Activated naive CD8-positive, alpha-beta T cell treated with anti-CD3 and anti-CD28 coated beads, Interleukin-2, amount 50 U/mL, for 24 hours (primary cell): Measurements from ENCODE around the gene WFIKKN1.
A peak's percentile ranks its signal among the peaks of the same experiment; 100 is the strongest.

Source experiments
- ATAC-seq: fragments of 150-1000 bp; cut with Tn5 transposase; one replicate; pipeline ENCODE4 v1.10.0; 2021
- DNase-seq: peaks from one replicate; pipeline ENCODE4 v3.0.0; 2021
- H3K27ac Mint-ChIP-seq: one replicate; pipeline ENCODE4 v1.8.0; 2021; ENCODE audit warnings: mild to moderate bottlenecking, mixed read lengths
- H3K27me3 Mint-ChIP-seq: one replicate; pipeline ENCODE4 v1.8.0; 2021; ENCODE audit warnings: mixed read lengths
- H3K36me3 Mint-ChIP-seq: one replicate; pipeline ENCODE4 v1.8.0; 2021; ENCODE audit warnings: low read depth, mixed read lengths
- H3K4me1 Mint-ChIP-seq: one replicate; pipeline ENCODE4 v1.8.0; 2021; ENCODE audit warnings: mixed read lengths
- H3K4me3 Mint-ChIP-seq: one replicate; pipeline ENCODE4 v1.8.0; 2021; ENCODE audit warnings: mild to moderate bottlenecking, moderate library complexity, mixed read lengths
- H3K9me3 Mint-ChIP-seq: one replicate; pipeline ENCODE4 v1.8.0; 2021; ENCODE audit warnings: mixed read lengths

Gene WFIKKN1

DNA sequence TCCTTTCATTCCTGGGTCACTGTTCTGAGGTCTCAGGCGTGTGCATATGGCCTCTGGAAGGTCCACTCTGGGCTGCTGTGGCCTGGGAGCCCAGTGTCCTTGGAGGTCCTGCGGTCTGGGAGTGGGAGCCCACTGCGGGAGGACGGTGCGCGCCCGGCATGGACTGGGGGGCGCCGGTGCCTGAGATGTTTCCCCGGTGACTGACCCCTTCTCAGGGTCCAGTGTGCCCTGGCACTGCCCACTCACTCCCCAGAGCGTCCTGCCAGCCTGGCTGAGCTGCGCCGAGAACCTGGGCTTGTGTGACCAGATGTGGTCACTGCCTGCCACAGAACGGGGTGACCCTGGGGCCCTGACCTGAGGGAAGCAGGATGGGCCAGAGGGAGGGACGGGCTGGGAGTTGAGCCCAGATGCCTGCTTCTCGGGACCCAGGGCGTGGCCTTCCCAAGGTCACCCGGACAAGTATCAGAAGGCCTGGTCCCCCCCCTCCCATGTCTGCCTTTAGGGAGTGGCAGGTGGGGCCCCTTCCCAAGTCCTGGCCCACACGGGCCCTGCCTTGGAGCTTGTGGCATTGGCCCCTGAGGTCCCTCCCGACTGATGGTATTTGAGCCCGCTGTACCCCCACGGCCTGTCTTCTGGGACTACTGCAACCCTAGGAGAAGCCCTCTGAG is 43.6 kb downstream of the WFIKKN1 start:
- no peaks in the 10 kb centered on the region for H3K9me3 Mint-ChIP-seq
- peaks cover 2% of the 10 kb centered on the region for H3K4me1 Mint-ChIP-seq
- no peak overlapping the region for H3K27ac Mint-ChIP-seq
- no peak overlapping the region for H3K4me3 Mint-ChIP-seq
- peaks cover 5% of the 10 kb centered on the region for H3K27me3 Mint-ChIP-seq
- no peak for DNase-seq
- peaks cover 4% of the 10 kb centered on the region for H3K36me3 Mint-ChIP-seq
- no peak for ATAC-seq

DNA sequence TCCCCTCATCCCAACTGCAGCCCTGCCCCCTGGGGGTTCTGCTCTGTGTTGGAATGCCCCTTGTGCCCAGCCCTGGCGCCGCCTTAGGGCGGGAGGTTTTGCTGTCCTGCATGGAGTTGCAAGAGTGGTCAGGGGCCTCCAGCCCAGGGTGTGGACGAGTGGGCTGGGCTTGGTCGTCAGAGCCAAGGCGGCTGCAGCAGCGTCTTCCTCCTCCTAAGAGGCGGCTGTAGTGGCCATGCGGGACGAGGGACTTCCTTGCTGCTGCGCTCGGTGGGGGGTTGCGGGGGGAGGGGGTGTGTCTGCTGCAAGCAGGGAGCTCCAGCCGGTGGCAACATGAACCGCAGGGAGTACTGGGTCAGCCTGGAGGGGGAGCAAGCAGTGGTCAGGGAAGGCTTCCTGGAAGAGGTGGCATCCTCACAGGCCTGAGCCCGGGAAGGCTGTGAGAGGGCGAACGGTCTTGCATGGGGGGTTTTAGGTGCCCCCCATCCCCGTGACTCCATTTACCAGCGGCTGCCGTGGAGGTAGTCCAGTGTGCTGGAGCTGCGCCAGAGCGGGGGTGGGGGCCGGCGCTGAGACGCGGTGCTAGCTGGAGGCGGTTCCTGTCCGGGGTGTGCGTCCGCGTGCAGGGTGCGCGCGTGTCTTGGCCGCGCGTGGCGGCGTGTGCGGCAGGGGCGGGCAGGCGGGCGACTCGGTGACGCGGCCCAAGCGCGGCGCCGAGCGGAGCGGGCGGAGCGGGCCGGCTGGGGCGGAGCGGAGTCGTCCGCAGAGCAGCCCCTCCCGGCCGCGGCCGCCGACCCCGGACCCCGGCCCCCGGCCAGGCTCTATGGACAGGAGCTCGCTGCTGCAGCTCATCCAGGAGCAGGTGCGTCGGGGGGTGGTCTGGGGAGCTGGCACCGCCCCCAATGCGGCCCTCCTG is 44.4 kb downstream of the WFIKKN1 start, which contains the start of gene RHBDL1:
RHBDL1 (plus strand) TSS at position 704 of the 916 bp plus-strand sequence; CDS start at position 824, 120 bp downstream.
- H3K36me3 Mint-ChIP-seq: peaks cover 3% of the 10 kb centered on the region
- no peak within 1 kb of the TSS for H3K27ac Mint-ChIP-seq
- H3K4me1 Mint-ChIP-seq: peaks cover 6% of the 10 kb centered on the region
- H3K27me3 Mint-ChIP-seq: peaks cover 5% of the 10 kb centered on the region
- no peaks in the 10 kb centered on the region for H3K9me3 Mint-ChIP-seq
- ATAC-seq (no peak), DNase-seq (peak; percentile 22)
- H3K4me3 Mint-ChIP-seq: no peak within 1 kb of the TSS

DNA sequence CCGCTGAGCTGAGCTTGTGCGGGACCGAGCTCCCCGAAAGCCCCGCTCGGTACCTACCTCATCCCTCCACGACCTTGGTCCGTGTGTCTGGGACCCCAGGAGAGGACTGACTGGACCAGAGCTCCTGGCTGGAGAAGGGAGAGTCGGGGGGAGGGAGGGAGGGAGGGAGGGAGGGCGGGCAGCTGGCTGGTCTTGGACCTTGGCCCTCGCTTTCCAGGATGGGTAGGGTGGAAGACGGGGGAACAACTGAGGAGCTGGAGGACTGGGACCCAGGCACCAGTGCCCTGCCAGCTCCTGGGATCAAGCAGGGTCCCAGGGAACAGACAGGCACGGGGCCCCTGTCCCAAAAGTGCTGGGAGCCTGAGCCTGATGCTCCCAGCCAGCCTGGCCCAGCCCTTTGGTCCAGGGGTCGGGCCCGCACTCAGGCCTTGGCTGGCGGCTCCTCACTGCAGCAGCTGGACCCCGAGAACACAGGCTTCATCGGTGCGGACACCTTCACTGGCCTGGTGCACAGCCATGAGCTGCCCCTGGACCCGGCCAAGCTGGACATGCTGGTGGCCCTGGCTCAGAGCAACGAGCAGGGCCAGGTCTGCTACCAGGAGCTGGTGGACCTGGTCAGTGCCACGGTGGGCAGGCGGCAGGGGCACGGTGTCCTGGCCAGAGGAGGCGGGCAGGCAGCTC is 45.2 kb downstream of the WFIKKN1 start:
- H3K4me3 Mint-ChIP-seq: no peak overlapping the region
- no peak overlapping the region for H3K27ac Mint-ChIP-seq
- peaks cover 3% of the 10 kb centered on the region for H3K36me3 Mint-ChIP-seq
- H3K4me1 Mint-ChIP-seq: peaks cover 8% of the 10 kb centered on the region
- H3K27me3 Mint-ChIP-seq: peaks cover 5% of the 10 kb centered on the region
- ATAC-seq: no peak
- no peaks in the 10 kb centered on the region for H3K9me3 Mint-ChIP-seq
- no peak for DNase-seq

DNA sequence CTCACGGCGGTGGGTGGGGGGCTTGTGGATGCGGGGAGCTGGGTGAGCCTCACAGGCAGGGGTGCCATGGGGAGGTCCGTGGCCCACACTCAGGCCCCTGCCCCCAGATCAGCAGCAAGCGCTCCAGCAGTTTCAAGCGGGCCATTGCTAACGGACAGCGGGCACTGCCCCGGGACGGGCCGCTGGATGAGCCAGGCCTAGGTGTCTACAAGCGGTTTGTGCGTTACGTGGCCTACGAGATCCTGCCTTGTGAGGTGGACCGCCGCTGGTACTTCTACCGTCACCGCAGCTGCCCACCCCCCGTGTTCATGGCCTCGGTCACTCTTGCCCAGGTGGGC is 45.7 kb downstream of the WFIKKN1 start:
- peaks cover 13% of the 10 kb centered on the region for H3K4me1 Mint-ChIP-seq
- DNase-seq (no peak), ATAC-seq (no peak)
- peaks cover 5% of the 10 kb centered on the region for H3K36me3 Mint-ChIP-seq
- peaks cover 5% of the 10 kb centered on the region for H3K27me3 Mint-ChIP-seq
- H3K9me3 Mint-ChIP-seq: no peaks in the 10 kb centered on the region
- no peak overlapping the region for H3K27ac Mint-ChIP-seq
- H3K4me3 Mint-ChIP-seq: no peak overlapping the region

DNA sequence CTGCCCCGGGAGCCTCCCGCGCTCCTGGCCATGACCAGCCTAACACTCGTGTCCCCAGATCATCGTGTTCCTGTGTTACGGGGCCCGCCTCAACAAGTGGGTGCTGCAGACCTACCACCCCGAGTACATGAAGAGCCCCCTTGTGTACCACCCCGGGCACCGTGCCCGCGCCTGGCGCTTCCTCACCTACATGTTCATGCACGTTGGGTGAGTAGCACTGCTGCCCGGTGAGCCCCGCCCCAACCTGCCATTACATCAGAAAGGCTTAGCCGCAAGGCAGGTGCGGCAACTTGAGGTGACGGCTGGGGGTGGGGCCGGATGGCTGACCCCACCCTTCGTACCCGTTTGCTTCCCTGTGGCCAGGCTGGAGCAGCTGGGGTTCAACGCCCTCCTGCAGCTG is 46.1 kb downstream of the WFIKKN1 start:
- no peaks in the 10 kb centered on the region for H3K9me3 Mint-ChIP-seq
- DNase-seq (no peak), ATAC-seq (no peak)
- no peak overlapping the region for H3K4me3 Mint-ChIP-seq
- H3K36me3 Mint-ChIP-seq: peaks cover 9% of the 10 kb centered on the region
- peaks cover 5% of the 10 kb centered on the region for H3K27me3 Mint-ChIP-seq
- H3K4me1 Mint-ChIP-seq: peaks cover 17% of the 10 kb centered on the region
- H3K27ac Mint-ChIP-seq: no peak overlapping the region

DNA sequence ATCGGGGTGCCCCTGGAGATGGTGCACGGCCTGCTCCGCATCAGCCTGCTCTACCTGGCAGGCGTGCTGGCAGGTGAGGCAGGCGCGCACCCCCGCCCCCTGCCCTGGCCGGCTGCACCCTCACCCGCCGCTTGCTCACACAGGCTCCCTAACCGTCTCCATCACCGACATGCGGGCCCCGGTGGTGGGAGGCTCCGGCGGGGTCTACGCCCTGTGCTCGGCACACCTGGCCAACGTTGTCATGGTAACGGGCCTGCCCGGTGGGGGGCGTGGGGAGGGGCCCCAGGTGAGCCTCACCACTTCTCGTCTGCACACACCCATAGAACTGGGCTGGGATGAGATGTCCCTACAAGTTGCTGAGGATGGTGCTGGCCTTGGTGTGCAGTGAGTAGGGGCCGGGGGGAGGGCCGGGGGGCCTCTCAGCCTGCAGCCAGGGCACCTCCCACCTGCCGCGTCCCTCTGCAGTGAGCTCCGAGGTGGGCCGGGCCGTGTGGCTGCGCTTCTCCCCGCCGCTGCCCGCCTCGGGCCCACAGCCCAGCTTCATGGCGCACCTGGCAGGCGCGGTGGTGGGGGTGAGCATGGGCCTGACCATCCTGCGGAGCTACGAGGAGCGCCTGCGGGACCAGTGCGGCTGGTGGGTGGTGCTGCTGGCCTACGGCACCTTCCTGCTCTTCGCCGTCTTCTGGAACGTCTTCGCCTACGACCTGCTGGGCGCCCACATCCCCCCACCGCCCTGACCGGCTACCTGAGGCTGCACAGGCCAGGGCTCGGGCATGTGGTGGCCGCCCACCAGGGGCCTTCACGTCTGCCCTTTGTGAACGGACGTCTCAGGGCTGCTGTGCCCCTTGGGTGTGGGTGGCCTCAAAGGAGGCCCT is 46.8 kb downstream of the WFIKKN1 start:
- Mint-ChIP-seq H3K27me3 (peaks cover 5% of the 10 kb centered on the region), H3K9me3 (no peaks in the 10 kb centered on the region), H3K4me1 (peaks cover 22% of the 10 kb centered on the region), H3K4me3 (no peak overlapping the region), H3K27ac (no peak overlapping the region), H3K36me3 (peaks cover 14% of the 10 kb centered on the region)
- no peak for ATAC-seq
- DNase-seq: no peak

DNA sequence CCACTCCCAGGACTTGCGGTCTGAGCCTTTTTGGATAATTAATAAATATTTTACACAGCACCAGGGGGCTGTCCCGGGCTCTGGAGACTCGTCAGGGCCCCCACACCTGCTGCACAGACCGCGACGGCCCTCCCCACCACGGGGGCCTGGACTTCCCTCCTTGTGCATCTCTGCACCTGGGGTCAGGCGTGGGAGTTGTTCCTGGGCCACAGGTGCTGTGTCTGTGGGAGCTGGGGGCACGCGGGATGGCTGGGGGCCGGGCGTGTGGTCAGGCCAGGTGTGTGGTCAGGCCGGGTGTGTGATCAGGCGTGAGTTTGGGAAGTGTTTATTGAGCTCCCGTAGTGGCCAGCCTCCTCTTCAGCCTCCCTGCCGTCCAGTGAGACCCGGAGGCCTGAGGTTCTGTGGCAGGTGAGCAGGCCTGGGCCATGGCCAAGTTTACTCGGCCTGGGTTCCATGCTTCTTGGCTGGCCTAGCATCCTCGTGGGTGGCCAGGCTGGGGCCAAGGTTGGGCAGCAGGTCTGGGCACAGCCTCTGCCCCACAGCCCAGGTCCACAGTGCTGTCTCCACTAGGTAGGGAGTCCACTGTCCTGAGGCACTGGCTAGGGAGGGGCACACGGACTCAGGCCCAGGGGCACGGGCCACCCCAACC is 47.5 kb downstream of the WFIKKN1 start:
- Mint-ChIP-seq H3K27ac (no peak overlapping the region), H3K27me3 (peaks cover 5% of the 10 kb centered on the region), H3K4me1 (peaks cover 27% of the 10 kb centered on the region), H3K36me3 (peaks cover 18% of the 10 kb centered on the region), H3K4me3 (no peak overlapping the region), H3K9me3 (no peaks in the 10 kb centered on the region)
- ATAC-seq (no peak), DNase-seq (no peak)

DNA sequence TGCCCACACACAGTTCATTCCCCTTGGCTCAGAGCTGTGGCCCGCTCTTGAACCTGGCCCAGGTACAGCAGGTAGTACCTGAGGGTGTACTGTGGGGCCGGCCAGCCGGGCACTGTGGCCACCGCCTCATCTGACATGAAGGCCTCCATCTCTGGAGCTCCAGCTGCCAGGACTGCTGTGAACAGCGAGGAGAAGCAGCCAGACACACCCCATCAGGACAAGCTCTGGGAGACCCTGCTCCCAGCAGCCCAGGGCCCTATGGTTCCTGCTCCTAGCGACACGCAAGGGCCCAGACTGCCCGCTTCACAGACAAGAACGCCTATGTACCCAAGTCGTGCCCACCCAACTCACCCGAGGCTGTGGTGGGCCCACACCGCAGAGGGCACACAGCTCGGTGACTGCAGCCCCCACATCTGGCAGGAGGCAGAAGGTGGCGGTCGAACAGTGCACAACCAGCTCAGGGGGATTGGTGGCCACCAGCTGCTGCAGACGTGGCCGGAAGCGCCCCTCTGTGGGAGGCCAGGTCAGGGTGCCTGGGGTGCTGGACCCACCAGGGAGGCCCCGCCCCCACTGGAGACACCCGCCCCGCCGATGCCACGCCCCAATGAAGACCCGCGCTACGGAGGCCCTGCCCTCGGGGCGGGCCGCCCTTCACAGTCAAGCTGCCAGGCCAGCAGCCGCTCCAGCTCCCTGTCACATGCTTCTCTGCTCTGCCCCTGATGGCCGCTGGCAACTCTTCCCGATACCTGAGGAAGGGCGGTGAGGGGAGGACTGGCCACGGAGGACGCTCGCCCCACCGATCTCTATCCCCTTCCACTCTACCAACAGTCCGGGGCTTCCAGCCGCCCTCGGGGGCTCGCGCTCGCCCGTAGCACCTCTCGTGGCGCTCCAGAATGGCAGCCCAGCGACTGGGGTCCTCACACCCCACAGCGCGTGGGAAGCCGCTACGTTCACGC is 48.4 kb downstream of the WFIKKN1 start:
- peaks cover 5% of the 10 kb centered on the region for H3K27me3 Mint-ChIP-seq
- H3K27ac Mint-ChIP-seq: peak overlapping the region; percentile 73
- H3K36me3 Mint-ChIP-seq: peaks cover 18% of the 10 kb centered on the region
- DNase-seq: peak; percentile 69
- peak overlapping the region; percentile 75 for H3K4me3 Mint-ChIP-seq
- peak; percentile 7 for ATAC-seq
- peaks cover 30% of the 10 kb centered on the region for H3K4me1 Mint-ChIP-seq
- H3K9me3 Mint-ChIP-seq: no peaks in the 10 kb centered on the region

DNA sequence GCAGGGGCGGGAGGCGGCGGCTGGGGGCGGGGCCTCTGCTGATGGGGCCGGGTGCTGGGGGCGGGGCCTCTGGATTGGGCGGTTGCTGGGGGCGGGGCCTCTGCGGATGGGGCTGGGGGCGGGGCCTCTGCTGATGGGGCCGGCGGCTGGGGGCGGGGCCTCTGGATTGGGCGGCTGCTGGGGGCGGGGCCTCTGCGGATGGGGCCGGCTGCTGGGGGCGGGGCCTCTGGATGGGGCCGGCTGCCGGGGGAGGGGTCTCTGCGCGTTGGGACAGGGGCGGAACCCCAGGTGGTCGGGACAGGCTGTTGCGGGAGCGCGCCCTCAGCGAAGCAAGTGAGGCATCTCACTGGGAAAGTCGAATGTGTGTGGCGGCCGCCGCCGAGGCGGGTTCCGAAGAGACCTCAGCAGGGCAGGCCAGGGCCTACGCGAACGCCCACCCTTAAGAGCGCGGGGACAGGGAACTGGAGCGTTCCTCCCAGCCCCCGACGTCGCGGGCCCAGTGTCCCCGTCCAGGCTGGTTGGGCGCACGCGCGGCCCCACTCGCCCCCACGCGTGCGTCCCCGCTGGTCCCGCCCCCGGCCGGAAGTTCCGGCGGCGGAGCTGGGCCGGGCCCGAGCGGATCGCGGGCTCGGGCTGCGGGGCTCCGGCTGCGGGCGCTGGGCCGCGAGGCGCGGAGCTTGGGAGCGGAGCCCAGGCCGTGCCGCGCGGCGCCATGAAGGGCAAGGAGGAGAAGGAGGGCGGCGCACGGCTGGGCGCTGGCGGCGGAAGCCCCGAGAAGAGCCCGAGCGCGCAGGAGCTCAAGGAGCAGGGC is 49.2 kb downstream of the WFIKKN1 start, which contains the start of gene STUB1:
STUB1 (plus strand) TSS at position 597 of the 811 bp plus-strand sequence; CDS start at position 713, 116 bp downstream.
- peak; percentile 34 for ATAC-seq
- H3K27me3 Mint-ChIP-seq: peaks cover 5% of the 10 kb centered on the region
- H3K36me3 Mint-ChIP-seq: peaks cover 18% of the 10 kb centered on the region
- H3K27ac Mint-ChIP-seq: peak within 1 kb of the TSS; percentile 87
- DNase-seq: peak; percentile 90
- H3K4me1 Mint-ChIP-seq: peaks cover 31% of the 10 kb centered on the region
- H3K9me3 Mint-ChIP-seq: no peaks in the 10 kb centered on the region
- H3K4me3 Mint-ChIP-seq: peak within 1 kb of the TSS; percentile 82

DNA sequence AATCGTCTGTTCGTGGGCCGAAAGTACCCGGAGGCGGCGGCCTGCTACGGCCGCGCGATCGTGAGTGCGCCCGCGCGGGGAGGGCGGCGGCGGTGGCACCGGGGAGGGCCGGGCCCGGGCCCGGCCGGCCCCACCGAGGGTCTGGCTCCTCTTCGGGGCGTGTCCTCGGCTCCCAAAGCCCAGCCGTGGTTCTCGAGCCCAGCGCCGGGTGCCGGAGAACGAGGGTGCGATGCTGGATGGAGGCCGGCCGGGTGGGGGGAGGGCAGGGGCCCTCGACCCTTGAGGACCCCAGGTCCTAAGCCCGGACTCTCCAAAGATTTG is 49.8 kb downstream of the WFIKKN1 start:
- ATAC-seq (no peak), DNase-seq (no peak)
- H3K27ac Mint-ChIP-seq: peak overlapping the region; percentile 49
- no peaks in the 10 kb centered on the region for H3K9me3 Mint-ChIP-seq
- H3K27me3 Mint-ChIP-seq: peaks cover 5% of the 10 kb centered on the region
- H3K36me3 Mint-ChIP-seq: peaks cover 18% of the 10 kb centered on the region
- H3K4me1 Mint-ChIP-seq: peaks cover 31% of the 10 kb centered on the region
- H3K4me3 Mint-ChIP-seq: peak overlapping the region; percentile 82

DNA sequence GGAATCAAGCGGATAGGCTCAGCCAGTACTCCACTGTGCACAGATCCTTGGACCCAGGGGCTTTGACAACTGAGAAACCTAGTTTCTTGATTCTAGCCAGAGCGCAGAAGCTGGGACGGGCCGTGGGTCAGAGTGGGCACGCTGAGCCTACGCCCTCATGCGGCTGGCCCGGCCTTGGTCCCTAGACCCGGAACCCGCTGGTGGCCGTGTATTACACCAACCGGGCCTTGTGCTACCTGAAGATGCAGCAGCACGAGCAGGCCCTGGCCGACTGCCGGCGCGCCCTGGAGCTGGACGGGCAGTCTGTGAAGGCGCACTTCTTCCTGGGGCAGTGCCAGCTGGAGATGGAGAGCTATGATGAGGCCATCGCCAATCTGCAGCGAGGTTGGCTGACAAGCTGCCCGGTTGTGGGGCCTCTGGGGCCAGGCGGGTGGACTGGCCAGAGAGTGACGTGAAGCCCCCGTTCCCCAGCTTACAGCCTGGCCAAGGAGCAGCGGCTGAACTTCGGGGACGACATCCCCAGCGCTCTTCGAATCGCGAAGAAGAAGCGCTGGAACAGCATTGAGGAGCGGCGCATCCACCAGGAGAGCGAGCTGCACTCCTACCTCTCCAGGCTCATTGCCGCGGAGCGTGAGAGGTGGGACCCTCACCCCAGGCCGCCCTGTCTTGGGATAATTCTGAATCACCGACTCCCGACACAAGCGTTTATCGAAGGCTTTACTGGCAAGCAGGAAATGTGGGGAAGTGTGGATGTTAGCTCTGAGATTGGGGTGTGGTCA is 50.4 kb downstream of the WFIKKN1 start:
- DNase-seq (peak; percentile 41), ATAC-seq (no peak)
- H3K27me3 Mint-ChIP-seq: peaks cover 5% of the 10 kb centered on the region
- peaks cover 34% of the 10 kb centered on the region for H3K4me1 Mint-ChIP-seq
- no peaks in the 10 kb centered on the region for H3K9me3 Mint-ChIP-seq
- H3K27ac Mint-ChIP-seq: peak overlapping the region; percentile 49
- peaks cover 18% of the 10 kb centered on the region for H3K36me3 Mint-ChIP-seq
- H3K4me3 Mint-ChIP-seq: peak overlapping the region; percentile 82
